ENCODE data around the gene SDHA.
"Not testable (repeated sequence)": the region's sequence is repeated elsewhere in the genome, so short reads cannot be mapped to it uniquely, and the experiment has no call there.

SDHA gene

GRCh38 chr5:228886-229285 is 10.8 kb downstream of the SDHA start:
- H3K9me3 ChIP-seq (ENCODE audit: control insufficient read depth, low read length) = no peaks in the 10 kb centered on the region
- H3K4me2 ChIP-seq (ENCODE audit: low read length) = no peak overlapping the region
- H3K36me3 ChIP-seq (ENCODE audit: control insufficient read depth, insufficient read depth, low read length) = no peaks in the 10 kb centered on the region
- no peak overlapping the region for H3K4me3 ChIP-seq (ENCODE audit: low read depth, low read length)
- no peak overlapping the region for H3K9ac ChIP-seq
- no peak overlapping the region for H3K27ac ChIP-seq
- TF ChIP-seq CTCF (IDR thresholded peaks at IDR 0.05) = no peak
- no peak overlapping the region for H2AFZ ChIP-seq
- H3K27me3 ChIP-seq (ENCODE audit: control insufficient read depth, insufficient read depth, low read length) = no peaks in the 10 kb centered on the region
- H3K79me2 ChIP-seq = peaks cover 3% of the 10 kb centered on the region
- no peaks in the 10 kb centered on the region for H3K4me1 ChIP-seq

- no peak overlapping the region for H3K9ac ChIP-seq
- H3K27ac ChIP-seq = no peak overlapping the region
- no peaks in the 10 kb centered on the region for H3K79me2 ChIP-seq
- H3K9me3 ChIP-seq (ENCODE audit: control insufficient read depth, low read length) = no peaks in the 10 kb centered on the region
- H2AFZ ChIP-seq = no peak overlapping the region
- H3K4me3 ChIP-seq (ENCODE audit: low read depth, low read length) = no peak overlapping the region
- TF ChIP-seq CTCF (IDR thresholded peaks at IDR 0.05) = no peak
- H3K4me1 ChIP-seq = no peaks in the 10 kb centered on the region
- H3K4me2 ChIP-seq (ENCODE audit: low read length) = no peak overlapping the region
- no peaks in the 10 kb centered on the region for H3K36me3 ChIP-seq (ENCODE audit: control insufficient read depth, insufficient read depth, low read length)
- no peaks in the 10 kb centered on the region for H3K27me3 ChIP-seq (ENCODE audit: control insufficient read depth, insufficient read depth, low read length)
These were observed 12.6 kb downstream of the SDHA start for GRCh38 chr5:230711-231110.

- Histone ChIP-seq H3K9ac (no peak overlapping the region), H2AFZ (no peak overlapping the region), H3K4me1 (no peaks in the 10 kb centered on the region), H3K79me2 (no peaks in the 10 kb centered on the region), H3K4me3 (ENCODE audit: low read depth, low read length) (no peak overlapping the region), H3K4me2 (ENCODE audit: low read length) (no peak overlapping the region), H3K27ac (no peak overlapping the region), H3K9me3 (ENCODE audit: control insufficient read depth, low read length) (no peaks in the 10 kb centered on the region), H3K36me3 (ENCODE audit: control insufficient read depth, insufficient read depth, low read length) (no peaks in the 10 kb centered on the region), H3K27me3 (ENCODE audit: control insufficient read depth, insufficient read depth, low read length) (no peaks in the 10 kb centered on the region)
- TF ChIP-seq CTCF (IDR thresholded peaks at IDR 0.05) = no peak
These were observed 13.5 kb downstream of the SDHA start for GRCh38 chr5:231661-232060.

GRCh38 chr5:233426-233825 is 15.3 kb downstream of the SDHA start:
- not testable (repeated sequence) for H3K36me3 ChIP-seq (ENCODE audit: control insufficient read depth, insufficient read depth, low read length)

GRCh38 chr5:234450-234849 is 16.3 kb downstream of the SDHA start:
- TF ChIP-seq CTCF (IDR thresholded peaks at IDR 0.05) = no peak
- Histone ChIP-seq H3K27me3 (ENCODE audit: control insufficient read depth, insufficient read depth, low read length) (no peaks in the 10 kb centered on the region), H2AFZ (no peak overlapping the region), H3K4me1 (no peaks in the 10 kb centered on the region), H3K36me3 (ENCODE audit: control insufficient read depth, insufficient read depth, low read length) (no peaks in the 10 kb centered on the region), H3K4me2 (ENCODE audit: low read length) (no peak overlapping the region), H3K79me2 (no peaks in the 10 kb centered on the region), H3K27ac (no peak overlapping the region), H3K4me3 (ENCODE audit: low read depth, low read length) (no peak overlapping the region), H3K9ac (no peak overlapping the region), H3K9me3 (ENCODE audit: control insufficient read depth, low read length) (no peaks in the 10 kb centered on the region)

More at GRCh38 chr5:233426-233825, 15.3 kb downstream of the SDHA start:
- H3K27ac ChIP-seq; H3K4me1 ChIP-seq; H3K4me2 ChIP-seq (ENCODE audit: low read length); H3K9ac ChIP-seq; H3K79me2 ChIP-seq; H2AFZ ChIP-seq; H3K27me3 ChIP-seq (ENCODE audit: control insufficient read depth, insufficient read depth, low read length); H3K9me3 ChIP-seq (ENCODE audit: control insufficient read depth, low read length); H3K4me3 ChIP-seq (ENCODE audit: low read depth, low read length): not testable (repeated sequence)

- not testable (repeated sequence) for H3K4me1 ChIP-seq; H2AFZ ChIP-seq; H3K27me3 ChIP-seq (ENCODE audit: control insufficient read depth, insufficient read depth, low read length); H3K9me3 ChIP-seq (ENCODE audit: control insufficient read depth, low read length); H3K9ac ChIP-seq; H3K4me3 ChIP-seq (ENCODE audit: low read depth, low read length); H3K27ac ChIP-seq; H3K36me3 ChIP-seq (ENCODE audit: control insufficient read depth, insufficient read depth, low read length); H3K79me2 ChIP-seq; H3K4me2 ChIP-seq (ENCODE audit: low read length)
These were observed 17.4 kb downstream of the SDHA start for GRCh38 chr5:235527-235926.

GRCh38 chr5:237931-238330 is 19.8 kb downstream of the SDHA start:
- not testable (repeated sequence) for H3K9ac ChIP-seq; H3K36me3 ChIP-seq (ENCODE audit: control insufficient read depth, insufficient read depth, low read length); H3K79me2 ChIP-seq; H3K9me3 ChIP-seq (ENCODE audit: control insufficient read depth, low read length); H2AFZ ChIP-seq; H3K4me1 ChIP-seq; H3K4me2 ChIP-seq (ENCODE audit: low read length); H3K4me3 ChIP-seq (ENCODE audit: low read depth, low read length); H3K27me3 ChIP-seq (ENCODE audit: control insufficient read depth, insufficient read depth, low read length); H3K27ac ChIP-seq

- not testable (repeated sequence) for H3K4me3 ChIP-seq (ENCODE audit: low read depth, low read length); H2AFZ ChIP-seq; H3K9ac ChIP-seq; H3K4me1 ChIP-seq; H3K4me2 ChIP-seq (ENCODE audit: low read length); H3K36me3 ChIP-seq (ENCODE audit: control insufficient read depth, insufficient read depth, low read length); H3K79me2 ChIP-seq; H3K27me3 ChIP-seq (ENCODE audit: control insufficient read depth, insufficient read depth, low read length); H3K27ac ChIP-seq; H3K9me3 ChIP-seq (ENCODE audit: control insufficient read depth, low read length)
These were observed 22.4 kb downstream of the SDHA start for GRCh38 chr5:240550-240949.
